Activated CD8-positive, alpha-beta memory T cell treated with anti-CD3 and anti-CD28 coated beads, Interleukin-2, amount 50 U/mL, for 48 hours (primary cell): ENCODE measurements around the gene CST6.
"Not testable (repeated sequence)": the region's sequence is repeated elsewhere in the genome, so short reads cannot be mapped to it uniquely, and the experiment has no call there.

ENCODE experiments used
- DNase-seq: peaks from one replicate; pipeline ENCODE4 v3.0.0-alpha.2; 2020

CST6 gene

DNA sequence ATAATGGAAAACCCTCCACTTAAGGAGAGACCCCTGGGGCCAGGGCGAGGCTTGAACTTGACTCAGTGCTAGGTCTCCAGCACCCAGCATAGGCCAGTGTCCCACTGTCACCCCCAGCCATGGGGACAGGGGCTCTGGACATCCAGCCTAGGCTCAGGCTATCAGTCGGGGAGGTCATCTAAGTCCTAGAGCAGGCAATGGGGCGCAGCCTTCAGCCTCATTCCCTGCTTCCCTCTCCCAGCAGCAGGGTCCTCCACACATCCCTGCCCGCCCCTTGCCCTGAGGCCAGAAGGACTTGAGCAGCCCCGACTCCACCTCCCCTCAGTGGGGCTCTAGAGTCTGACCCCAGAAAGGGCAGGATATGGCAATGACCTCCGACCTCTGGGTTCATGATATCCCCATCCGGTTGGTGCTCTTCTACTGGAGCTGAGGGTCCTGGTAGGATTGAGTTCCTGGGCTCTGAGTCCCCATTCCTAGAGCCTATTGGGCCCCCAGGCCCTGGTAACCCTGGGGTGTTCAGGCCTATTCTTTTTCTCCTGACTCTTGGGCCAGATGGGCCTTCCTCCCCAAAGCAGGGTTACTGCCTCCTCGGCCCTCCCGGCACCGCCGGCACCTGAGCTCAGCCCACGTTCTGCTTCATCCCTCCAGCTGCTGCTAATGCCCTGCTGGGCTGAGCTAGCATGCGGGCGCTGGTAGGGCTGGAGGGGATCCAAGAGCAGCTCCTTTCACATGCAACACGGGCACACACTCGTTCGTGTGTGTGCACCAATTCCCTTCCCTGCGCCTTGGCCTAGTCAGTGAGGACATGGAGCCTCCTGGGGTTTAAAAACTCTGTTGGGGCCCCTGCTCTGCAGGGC, 4.4 kb downstream of the CST6 start:
- no peak for DNase-seq

- no peak for DNase-seq
These were observed 5.0 kb downstream of the CST6 start for GRCh38 chr11:66016793-66017177.

GRCh38 chr11:66017321-66017720, 5.5 kb downstream of the CST6 start:
- DNase-seq = no peak

- no peak for DNase-seq
These were observed 8.4 kb downstream of the CST6 start for GRCh38 chr11:66020212-66020611.

- DNase-seq = no peak
These were observed 9.0 kb downstream of the CST6 start for GRCh38 chr11:66020618-66021357.

GRCh38 chr11:66022401-66023185, 10.8 kb downstream of the CST6 start:
- peak; percentile 98 for DNase-seq

DNA sequence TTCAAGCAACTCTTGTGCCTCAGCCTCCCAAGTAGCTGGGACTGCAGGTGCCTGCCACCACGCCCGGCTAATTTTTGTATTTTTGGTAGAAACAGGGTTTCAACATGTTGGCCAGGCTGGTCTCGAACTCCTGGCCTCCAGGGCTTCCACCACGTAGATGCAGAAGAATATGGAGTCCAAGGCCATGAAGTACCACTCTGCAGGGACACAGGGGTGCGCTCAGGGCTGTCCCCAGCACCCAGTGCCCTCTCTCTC, 11.3 kb downstream of the CST6 start:
- not testable (repeated sequence) for DNase-seq

GRCh38 chr11:66026017-66026529, 14.3 kb downstream of the CST6 start, which contains the start of gene CATSPER1:
TSS of gene CATSPER1 (minus strand) at chr11:66026479. CDS start at chr11:66026379, 100 bp downstream.
- DNase-seq = no peak

DNA sequence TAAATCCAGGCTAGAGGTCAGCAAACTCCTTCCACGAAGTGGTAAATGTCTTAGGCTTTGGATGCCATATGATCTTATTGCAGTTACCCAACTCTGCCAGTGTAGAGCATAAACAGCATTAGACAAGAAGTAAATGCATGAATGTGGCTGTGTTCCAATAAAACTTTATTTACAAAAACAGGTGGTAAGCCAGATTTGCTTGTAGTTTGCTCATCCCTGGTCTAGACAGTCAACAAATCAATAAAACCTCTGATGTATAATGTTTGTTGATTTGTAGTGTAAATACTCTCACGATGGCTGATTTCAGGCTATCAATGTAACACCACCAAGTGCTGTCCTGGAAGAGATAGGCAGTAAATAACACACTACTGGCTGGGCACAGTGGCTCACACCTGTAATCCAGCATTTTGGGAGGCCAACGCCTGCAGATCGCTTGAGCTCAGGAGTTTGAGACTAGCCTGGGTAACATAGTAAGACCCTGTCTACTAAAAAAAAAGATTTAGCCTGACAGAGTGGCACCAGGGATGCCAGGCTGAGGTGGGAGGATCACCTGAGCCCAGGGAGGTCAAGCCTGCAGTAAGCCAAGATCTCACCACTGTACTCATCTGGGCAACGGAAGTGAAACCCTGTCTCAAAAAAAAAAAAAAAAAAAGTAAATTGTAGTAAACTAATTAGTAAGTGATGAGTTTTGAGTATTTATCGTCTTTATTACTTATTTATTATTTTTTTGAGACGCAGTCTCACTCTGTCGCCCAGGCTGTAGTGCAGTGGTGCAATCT, 21.3 kb downstream of the CST6 start:
- no peak for DNase-seq

DNA sequence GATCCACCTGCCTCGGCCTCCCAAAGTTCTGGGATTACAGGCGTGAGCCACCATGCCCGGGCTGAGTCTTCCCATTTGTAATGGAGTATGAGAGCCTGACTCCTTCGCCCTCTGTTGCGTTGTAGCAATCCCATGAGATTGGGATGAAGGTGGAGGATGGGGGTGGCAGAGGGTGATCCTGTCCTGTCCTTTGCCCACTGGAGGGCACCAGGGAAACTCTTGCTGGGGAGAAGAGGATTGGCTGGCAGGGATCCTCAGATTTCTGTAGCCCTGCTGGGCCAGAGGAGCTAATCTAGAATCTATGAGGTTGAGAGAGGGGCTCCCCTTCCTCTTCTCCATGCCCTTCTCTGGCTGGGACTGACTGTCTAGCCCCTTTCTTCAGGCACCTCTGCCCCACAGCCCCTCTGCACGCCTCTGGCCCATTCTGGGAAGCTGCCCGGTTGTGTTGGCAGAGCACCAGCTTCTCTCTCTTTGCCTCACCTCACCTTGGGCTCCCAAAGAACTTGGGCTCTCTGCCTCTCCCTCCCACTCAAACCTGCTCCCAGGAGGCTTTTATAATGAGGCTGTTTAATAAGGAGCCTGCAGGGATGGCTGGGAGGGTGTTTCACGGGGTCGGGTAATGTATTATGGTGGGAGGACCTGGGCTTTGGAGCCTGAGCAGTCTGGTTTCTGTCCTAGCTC, 24.0 kb downstream of the CST6 start:
- no peak for DNase-seq

GRCh38 chr11:66036334-66036710, 24.5 kb downstream of the CST6 start:
- no peak for DNase-seq

- DNase-seq = no peak
These were observed 25.5 kb downstream of the CST6 start for GRCh38 chr11:66037327-66037726.

DNA sequence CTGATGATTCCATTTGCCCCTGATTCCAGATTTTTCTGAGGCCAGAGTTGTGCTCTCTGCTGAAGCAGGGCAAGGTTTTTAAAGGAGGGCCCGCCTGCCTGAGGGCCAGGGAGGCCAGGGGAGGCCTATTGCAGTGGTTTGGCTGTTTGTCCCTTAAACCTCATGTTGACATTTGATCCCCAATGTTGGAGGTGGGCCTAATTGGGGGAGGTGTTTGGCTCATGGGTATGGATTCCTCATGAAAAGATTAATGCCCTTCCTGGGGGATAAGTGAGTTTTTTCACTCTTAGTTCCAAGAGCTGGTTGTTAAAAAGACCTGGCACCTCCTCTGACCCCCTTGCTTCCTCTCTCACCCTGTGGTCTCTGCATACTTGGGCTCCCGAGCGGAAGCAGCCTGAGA, 28.0 kb downstream of the CST6 start:
- DNase-seq = no peak

- no peak for DNase-seq
These were observed 30.6 kb downstream of the CST6 start for GRCh38 chr11:66042227-66042995.

DNA sequence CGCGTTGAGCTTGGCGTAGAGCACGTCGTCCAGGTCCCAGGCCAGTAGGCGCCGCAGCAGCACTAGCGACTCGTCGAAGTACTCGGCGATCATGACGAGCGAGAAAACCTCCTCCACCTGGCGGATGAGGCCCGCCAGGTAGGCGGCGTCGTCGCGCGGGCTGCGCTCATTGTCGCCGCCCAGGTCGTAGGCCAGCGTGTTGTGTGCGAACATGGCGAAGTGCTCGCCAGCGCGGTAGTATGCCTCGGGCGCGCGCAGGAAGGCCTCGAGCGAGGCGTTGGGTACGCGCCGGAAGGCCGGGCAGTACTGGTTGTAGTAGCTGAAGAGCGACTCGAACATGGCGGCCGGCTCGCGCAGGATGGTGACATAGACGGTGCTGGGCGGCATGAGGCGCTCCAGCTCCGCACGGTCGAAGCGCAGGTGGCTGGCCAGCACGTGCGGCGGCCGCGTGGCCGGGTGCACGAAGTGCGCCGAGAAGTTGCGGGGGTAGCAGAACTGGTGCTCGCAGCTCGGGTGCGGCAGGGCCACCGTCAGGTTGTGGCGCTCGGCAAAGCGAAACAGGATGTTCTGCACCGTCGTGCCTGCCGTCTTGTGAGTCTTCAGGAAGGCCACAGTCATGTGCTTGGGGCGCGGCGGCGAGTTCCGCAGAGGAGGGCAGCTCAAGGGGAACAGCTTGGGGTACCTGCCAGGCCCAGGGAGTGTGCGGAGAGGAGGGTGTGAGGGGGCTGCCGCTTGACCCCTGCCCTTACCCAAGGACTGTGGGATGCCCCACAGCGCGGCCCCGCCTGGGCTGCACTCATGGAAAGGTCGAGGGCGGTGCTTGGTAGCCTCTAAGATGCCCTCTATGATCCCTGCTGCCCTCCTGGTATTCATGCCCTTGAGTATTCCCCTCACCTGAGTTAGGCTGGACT, 31.4 kb downstream of the CST6 start:
- DNase-seq = no peak

DNA sequence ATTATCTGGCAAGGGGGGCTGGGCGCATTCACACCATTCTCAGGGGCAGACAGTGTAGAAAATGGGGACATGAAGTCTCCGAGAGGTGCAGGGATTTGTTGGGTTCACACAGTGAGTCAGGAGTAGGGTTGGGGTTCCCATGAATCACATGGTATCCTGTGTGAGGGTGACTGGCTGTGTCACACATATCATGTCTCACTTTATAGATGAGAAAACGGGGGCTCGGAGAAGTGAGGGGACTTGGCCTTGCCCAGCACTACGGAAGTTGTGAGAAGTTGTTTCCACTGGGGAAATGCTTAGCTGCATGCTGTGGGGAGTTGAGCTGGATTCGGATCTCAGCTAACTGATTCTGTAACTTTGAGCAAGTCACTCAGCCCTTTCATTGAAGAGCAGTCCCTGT, 32.9 kb downstream of the CST6 start:
- no peak for DNase-seq

DNA sequence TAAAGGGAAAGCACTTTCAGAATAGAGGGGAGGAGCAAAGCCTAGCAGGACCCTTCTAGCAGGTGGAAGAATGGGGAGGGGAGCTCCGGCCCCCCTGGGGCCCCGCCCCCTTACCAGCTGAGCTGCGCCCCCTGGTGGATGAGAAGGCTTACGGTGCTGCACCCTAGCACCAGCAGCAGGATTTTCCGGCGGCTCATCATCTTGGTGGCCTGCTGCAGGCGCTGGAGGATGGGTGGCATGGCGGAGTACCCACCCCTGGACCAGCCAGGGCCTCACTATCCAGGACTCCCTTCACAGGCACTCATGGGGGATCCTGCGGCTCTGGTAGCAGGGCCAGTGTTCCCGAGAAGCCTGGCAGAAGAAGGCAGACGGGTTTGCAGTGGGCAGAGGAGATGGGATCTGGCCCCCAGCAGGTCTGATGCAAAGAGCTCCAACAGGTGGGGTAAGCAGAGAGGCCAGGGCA, 33.4 kb downstream of the CST6 start:
- peak; percentile 95 for DNase-seq

GRCh38 chr11:66046901-66047300, 35.1 kb downstream of the CST6 start:
- DNase-seq = no peak

DNA sequence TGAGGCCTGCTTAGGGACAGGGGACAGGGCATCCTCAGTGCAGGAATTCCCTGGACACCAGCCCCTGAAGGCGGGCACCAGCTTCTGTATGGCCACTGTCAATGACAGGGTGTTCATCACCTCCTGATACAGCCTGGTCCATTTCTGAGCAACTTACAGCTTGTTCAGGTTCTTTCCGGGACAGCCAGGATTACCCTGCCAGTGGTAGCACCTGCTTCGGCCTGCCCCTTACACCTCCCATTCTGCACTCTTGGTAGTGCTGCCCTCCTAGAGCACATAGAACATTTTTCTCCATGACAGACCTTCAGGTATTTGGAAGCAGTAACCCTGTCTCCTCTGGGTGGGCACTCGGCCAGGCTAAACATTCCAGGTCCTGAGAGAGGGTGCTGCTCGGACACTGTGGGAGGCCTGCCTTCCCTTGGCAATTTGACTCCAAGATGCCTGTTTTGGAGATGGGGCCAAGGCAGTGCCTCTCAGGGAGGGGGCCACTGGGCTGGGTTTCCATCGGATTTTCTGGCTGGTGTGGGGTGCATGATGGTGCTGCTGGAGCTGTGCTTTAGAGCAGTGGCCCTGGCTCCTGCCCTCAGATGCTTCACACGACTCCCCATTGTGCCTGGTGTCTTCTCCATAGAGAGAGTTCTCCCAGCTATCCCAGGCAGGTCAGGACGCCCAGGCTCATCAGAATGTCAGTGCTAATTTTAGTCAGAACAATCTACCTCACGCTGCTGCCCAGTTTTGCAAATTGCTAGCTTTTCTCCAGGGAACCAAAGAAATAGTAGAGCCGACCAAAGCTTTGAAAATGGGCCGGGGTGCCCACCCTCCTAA, 35.9 kb downstream of the CST6 start:
- no peak for DNase-seq
